Esophagus squamous epithelium (tissue), 5 donors: Measurements from ENCODE around the gene GBA2. TPM values are rescaled to one million over a fixed set of nuclear protein-coding genes. Genes with fewer than 3 reads are reported as not detected.

Source experiments
- DNase-seq: peaks from one replicate; lab custom pipeline; 2025; lab: John Stamatoyannopoulos, UW
- H3K27ac ChIP-seq, 4 donors: fragments of 200-600 bp; sonication (generic); one replicate each; pipeline ENCODE4 v1.5.1; 2016 to 2019; ENCODE audit warnings: mild to moderate bottlenecking in 1 of 4
- H3K27me3 ChIP-seq, 4 donors: fragments of 200-600 bp; sonication (generic); 1 replicate in 3 of 4; 2 replicates in 1 of 4; pipeline versions ENCODE4 v1.5.1 to v1.6.0; 2017 to 2021; ENCODE audit warnings: antibody characterized with exemption in 1 of 4
- H3K36me3 ChIP-seq, 3 donors: fragments of 200-600 bp; sonication (generic); one replicate each; pipeline ENCODE4 v1.5.1; 2016 to 2019
- H3K4me1 ChIP-seq, 3 donors: fragments of 200-600 bp; sonication (generic); one replicate each; pipeline ENCODE4 v1.5.1; 2017 to 2019
- H3K4me3 ChIP-seq, 4 donors: fragments of 200-600 bp; sonication (generic); 1 replicate in 3 of 4; 2 replicates in 1 of 4; pipeline ENCODE4 v1.5.1; 2016 to 2019; ENCODE audit warnings: mild to moderate bottlenecking in 2 of 4, moderate library complexity in 1 of 4
- H3K9me3 ChIP-seq, 3 donors: fragments of 200-600 bp; sonication (generic); one replicate each; pipeline ENCODE4 v1.5.1; 2016 to 2019
- CTCF ChIP-seq, 6 experiments: fragments of 450-650 bp in 4 of 6; fragments of 200-600 bp in 2 of 6; sonication (generic) in 2 of 6; IDR thresholded peaks; one replicate each; pipeline ENCODE4 v1.5.1; 2016 to 2019; ENCODE audit warnings: antibody characterized with exemption in 6 of 6, mild to moderate bottlenecking in 4 of 6, moderate library complexity in 4 of 6
- POLR2A ChIP-seq, 4 donors: fragments of 450-650 bp; IDR thresholded peaks; one replicate each; pipeline ENCODE4 v1.6.1; 2017; ENCODE audit warnings: antibody characterized with exemption in 4 of 4, mild to moderate bottlenecking in 4 of 4, moderate library complexity in 3 of 4
- WGBS, 2 donors: methylation state at CpG; one replicate each; pipeline ENCODE4 v1.1.5; 2018; 5-methylcytosine and 5-hydroxymethylcytosine counted together
- intact Hi-C: fragments of 100-400 bp; cut with DNase I; formaldehyde crosslinking; loops from one replicate; pipeline ENCODE4 v1.15.0; 2022
- total RNA-seq, 4 donors: library from RNA; depleted of rRNA; stranded (reverse); fragments of >200 nt; gene quantifications; one replicate each; pipeline ENCODE4 v1.1.0, GENCODE V29; 2016
- donor health status: DM: yes; HTN: yes; CAD: no.

GBA2 gene
- total RNA-seq, 4 donors from 2014 or later, result 14.1 to 61.8 (median 42.0) TPM

DNA sequence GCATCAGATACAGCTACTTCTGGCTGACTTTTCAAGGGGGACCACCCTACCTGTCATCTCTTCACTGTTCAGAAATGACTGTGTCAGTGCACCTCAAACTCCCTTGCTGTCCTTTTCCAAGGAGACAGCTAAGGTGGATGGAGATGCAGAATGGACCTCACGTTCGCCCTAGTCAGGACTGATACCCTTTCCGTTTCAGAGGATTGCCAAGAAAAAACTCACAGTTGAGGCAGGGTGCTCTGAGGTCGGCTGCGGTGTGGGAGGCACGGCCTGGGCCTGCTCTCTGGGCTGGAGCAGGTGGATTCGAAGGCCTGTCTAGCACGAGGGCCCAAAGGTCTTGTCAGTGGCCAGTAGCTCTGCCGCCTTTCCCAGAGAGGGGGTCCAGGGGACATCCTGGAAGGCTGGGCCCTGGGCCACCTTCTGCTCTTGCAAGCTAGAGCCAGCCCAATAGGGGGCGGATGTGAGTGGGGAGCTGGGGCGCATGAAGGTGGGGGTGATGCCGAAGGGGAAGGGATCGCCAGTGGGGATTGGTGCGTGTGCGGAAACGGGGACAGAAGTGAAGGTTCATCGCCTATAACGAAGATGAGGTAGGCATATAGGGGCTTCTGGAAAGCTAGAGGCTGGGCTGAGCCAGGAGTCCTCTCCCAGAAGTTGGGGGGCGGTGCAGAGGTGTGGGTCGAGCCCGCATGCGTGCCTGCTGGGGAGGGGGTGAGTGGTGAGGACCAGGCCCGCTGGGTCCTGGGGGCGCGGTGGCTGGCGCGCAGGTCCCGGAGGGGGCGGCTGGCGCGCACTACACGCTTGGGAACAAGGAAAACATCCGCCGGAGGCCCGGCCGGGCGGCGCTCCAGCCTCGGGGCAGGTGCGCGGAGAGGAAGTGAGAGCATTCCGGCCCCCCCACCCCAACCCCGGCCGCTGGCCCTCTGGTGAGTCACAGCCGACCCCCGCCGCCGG is 7.5 kb upstream of the GBA2 start:
- TF ChIP-seq CTCF (IDR thresholded peaks at IDR 0.05), result peak; percentile 36 to 63 (median 50)
- no peak for TF ChIP-seq POLR2A (IDR thresholded peaks at IDR 0.05)
- Histone ChIP-seq H3K9me3 (no peaks in the 10 kb centered on the region), H3K27me3 (peaks cover 0 to 57% (median 0%) of the 10 kb centered on the region in 4 donors), H3K4me3 (peak overlapping the region; percentile 24 to 69 (median 51)), H3K36me3 (peaks cover 8 to 42% (median 18%) of the 10 kb centered on the region in 3 donors), H3K4me1 (peaks cover 9 to 34% (median 21%) of the 10 kb centered on the region in 3 donors), H3K27ac (peak overlapping the region; percentile 55 to 87 (median 76))
- DNase-seq, result no peak
- WGBS, 2 donors, result 24 to 33% methylated on average over 17 to 27 of the region's 48 CpGs
- intact Hi-C loops, result no loop called here

DNA sequence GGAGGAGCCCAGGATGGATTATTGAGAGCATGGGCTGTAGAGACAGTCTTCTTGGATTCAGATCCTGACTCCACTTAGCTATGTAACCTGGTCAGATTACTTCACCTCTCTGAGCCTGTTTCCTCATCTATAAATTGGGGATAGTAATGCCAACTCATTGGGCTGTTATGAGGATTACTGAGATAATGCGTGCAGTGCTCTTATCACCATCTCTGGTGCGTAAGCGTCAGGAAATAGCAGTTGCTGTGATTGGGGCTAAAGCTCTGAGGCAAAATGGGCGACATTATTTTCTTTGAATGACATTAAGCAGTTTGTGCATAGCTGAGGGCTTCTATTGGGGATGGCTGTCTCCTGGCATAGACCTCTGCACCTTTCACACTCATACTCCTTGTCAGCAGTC is 6.0 kb upstream of the GBA2 start:
- Histone ChIP-seq H3K27me3 (peaks cover 0 to 43% (median 0%) of the 10 kb centered on the region in 4 donors), H3K4me1 (peaks cover 13 to 46% (median 26%) of the 10 kb centered on the region in 3 donors), H3K27ac (no peak overlapping the region), H3K9me3 (no peaks in the 10 kb centered on the region), H3K36me3 (peaks cover 15 to 54% (median 26%) of the 10 kb centered on the region in 3 donors), H3K4me3 (no peak overlapping the region)
- intact Hi-C loops, result no loop called here
- 96 to 100% methylated on average over 4 of the region's 4 CpGs for WGBS, 2 donors
- TF ChIP-seq POLR2A (IDR thresholded peaks at IDR 0.05) (no peak), CTCF (IDR thresholded peaks at IDR 0.05) (no peak)
- no peak for DNase-seq

- no peak for TF ChIP-seq POLR2A (IDR thresholded peaks at IDR 0.05)
- no peak for TF ChIP-seq CTCF (IDR thresholded peaks at IDR 0.05)
- Histone ChIP-seq H3K27me3 (peaks cover 0 to 35% (median 0%) of the 10 kb centered on the region in 4 donors), H3K27ac (no peak within 1 kb of the TSS), H3K4me3 (no peak within 1 kb of the TSS), H3K4me1 (peaks cover 17 to 51% (median 28%) of the 10 kb centered on the region in 3 donors), H3K9me3 (no peaks in the 10 kb centered on the region), H3K36me3 (peaks cover 15 to 54% (median 26%) of the 10 kb centered on the region in 3 donors)
- DNase-seq, result no peak
- intact Hi-C loops, result no loop called here
- WGBS, 2 donors, result 80% methylated on average over 1 of the region's 3 CpGs; no CpG with 5 or more reads in 1 of the 2 donors
These were observed 5.2 kb upstream of the GBA2 start, which contains the start of gene MSMP for GRCh38 chr9:35754264-35754663. Gene MSMP (minus strand): TSS chr9:35754276. CDS start chr9:35754129, 147 bp downstream.

GRCh38 chr9:35753466-35753865 is 4.4 kb upstream of the GBA2 start:
- Histone ChIP-seq H3K9me3 (no peaks in the 10 kb centered on the region), H3K4me3 (no peak overlapping the region), H3K27ac (no peak overlapping the region), H3K36me3 (peaks cover 15 to 54% (median 26%) of the 10 kb centered on the region in 3 donors), H3K4me1 (peaks cover 17 to 44% (median 28%) of the 10 kb centered on the region in 3 donors), H3K27me3 (peaks cover 0 to 27% (median 0%) of the 10 kb centered on the region in 4 donors)
- 79 to 98% methylated on average over 5 of the region's 5 CpGs for WGBS, 2 donors
- TF ChIP-seq CTCF (IDR thresholded peaks at IDR 0.05) (no peak), POLR2A (IDR thresholded peaks at IDR 0.05) (no peak)
- intact Hi-C loops, result no loop called here
- DNase-seq, result no peak

GRCh38 chr9:35750256-35750531 is 1.2 kb upstream of the GBA2 start:
- no peaks in the 10 kb centered on the region for H3K9me3 ChIP-seq
- H3K27ac ChIP-seq, result peak overlapping the region; percentile 90 to 97 (median 94)
- peaks cover 15 to 49% (median 26%) of the 10 kb centered on the region in 3 donors for H3K36me3 ChIP-seq
- TF ChIP-seq CTCF (IDR thresholded peaks at IDR 0.05) (no peak), POLR2A (IDR thresholded peaks at IDR 0.05) (no peak)
- DNase-seq, result no peak
- intact Hi-C loops, result no loop called here
- H3K4me1 ChIP-seq, result peaks cover 34 to 50% (median 34%) of the 10 kb centered on the region in 3 donors
- 48 to 50% methylated on average over 3 to 4 of the region's 4 CpGs for WGBS, 2 donors
- peaks cover 0 to under 1% (median 0%) of the 10 kb centered on the region in 4 donors for H3K27me3 ChIP-seq
- H3K4me3 ChIP-seq, result peak overlapping the region in 3 of 4 donors; percentile 83 to 99 (median 92)
